Measurements from ENCODE around the gene BECN2. TPM values are rescaled to one million over a fixed set of nuclear protein-coding genes. Genes with fewer than 3 reads are reported as not detected.

The BECN2 gene
- total and polyA plus RNA-seq, 2 donors (not counting 3 experiments of a cell fraction or from before 2014, with no cell fraction given): not detected

- no peak overlapping the region for H3K4me2 ChIP-seq (ENCODE audit: insufficient read depth, low read length)
- H3K4me1 ChIP-seq (ENCODE audit: control insufficient read depth, extremely low read depth, insufficient read depth, low read length): no peaks in the 10 kb centered on the region
- H3K27ac ChIP-seq (ENCODE audit: insufficient read depth, low read depth, low read length): no peak overlapping the region
- H3K4me3 ChIP-seq (replicated peaks in 1 of 3; ENCODE audit: insufficient read depth in 1 of 3, low read depth in 1 of 3, low read length in 3 of 3): no peak overlapping the region
- no peak for TF ChIP-seq MYC (IDR thresholded peaks at IDR 0.05; ENCODE audit: low read depth, low read length)
- TF ChIP-seq JUN (IDR thresholded peaks at IDR 0.05; ENCODE audit: borderline replicate concordance, insufficient read depth, insufficient read length, low read depth): no peak
- no peak for TF ChIP-seq EZH2 (IDR thresholded peaks at IDR 0.05; ENCODE audit: borderline replicate concordance, low read depth, low read length, severe bottlenecking)
- TF ChIP-seq MAX (IDR thresholded peaks at IDR 0.05; ENCODE audit: insufficient read depth, insufficient read length): no peak
- no peak for TF ChIP-seq CTCF (IDR thresholded peaks at IDR 0.05; ENCODE audit: extremely low read depth in 1 of 2, insufficient read depth in 1 of 2, low read depth in 1 of 2, low read length in 2 of 2)
- TF ChIP-seq POLR2A (IDR thresholded peaks at IDR 0.05; ENCODE audit: low read depth, low read length): no peak
- TF ChIP-seq FOS (IDR thresholded peaks at IDR 0.05; ENCODE audit: borderline replicate concordance, insufficient read depth, low read length): no peak
- no peak for TF ChIP-seq GATA2 (IDR thresholded peaks at IDR 0.05; ENCODE audit: insufficient read depth, insufficient read length, low read depth, low read length)
- FAIRE-seq (no peak), DNase-seq (ENCODE audit: low read depth, low spot score) (no peak)
- CTCF ChIA-PET: interaction anchor here (1.0 kb wide), 1 partner anchor 12 kb away, joined by 3 read pairs; no protein-coding TSS in a partner anchor
- dilution Hi-C loops (cut with MboI; ENCODE audit: extremely low pct_ligation_motif_present, low sequenced_read_pairs): no loop called here
- H3K9me1 ChIP-seq (replicated peaks; ENCODE audit: control insufficient read depth, extremely low read depth, insufficient read depth, low read length): no peaks in the 10 kb centered on the region
- H3K9ac ChIP-seq (replicated peaks; ENCODE audit: extremely low read depth, insufficient read depth, low read length): no peak overlapping the region
- POLR2A ChIA-PET: no interaction called here
- H4K20me1 ChIP-seq (replicated peaks; ENCODE audit: control insufficient read depth, extremely low read depth, insufficient read depth, low read length): no peaks in the 10 kb centered on the region
- no peaks in the 10 kb centered on the region for H3K79me2 ChIP-seq (ENCODE audit: control insufficient read depth, insufficient read depth, low read length)
- H3K36me3 ChIP-seq (ENCODE audit: control insufficient read depth in 2 of 2, extremely low read depth in 1 of 2, insufficient read depth in 2 of 2, low read length in 2 of 2): no peaks in the 10 kb centered on the region
- no peaks in the 10 kb centered on the region for H3K9me3 ChIP-seq (replicated peaks; ENCODE audit: control insufficient read depth, insufficient read depth, low read length)
- intact Hi-C loops (cut with micrococcal nuclease): no loop called here
- no peak overlapping the region for H2AFZ ChIP-seq (ENCODE audit: low read depth, low read length)
- H3K27me3 ChIP-seq (ENCODE audit: control insufficient read depth in 2 of 2, insufficient read depth in 2 of 2, low read length in 2 of 2): no peaks in the 10 kb centered on the region
- BruUV-seq (replicated peaks): no TSS peak
Observed at GRCh38 chr1:241934201-241934848, 23.2 kb upstream of the BECN2 start.
